ENCODE results near the gene PWWP2B. TPM values are rescaled to one million over a fixed set of nuclear protein-coding genes. Genes with fewer than 3 reads are reported as not detected.
A peak's percentile ranks its signal among the peaks of the same experiment; 100 is the strongest.

The PWWP2B gene
- polyA plus RNA-seq, 1 experiment: 1.1 TPM

DNA sequence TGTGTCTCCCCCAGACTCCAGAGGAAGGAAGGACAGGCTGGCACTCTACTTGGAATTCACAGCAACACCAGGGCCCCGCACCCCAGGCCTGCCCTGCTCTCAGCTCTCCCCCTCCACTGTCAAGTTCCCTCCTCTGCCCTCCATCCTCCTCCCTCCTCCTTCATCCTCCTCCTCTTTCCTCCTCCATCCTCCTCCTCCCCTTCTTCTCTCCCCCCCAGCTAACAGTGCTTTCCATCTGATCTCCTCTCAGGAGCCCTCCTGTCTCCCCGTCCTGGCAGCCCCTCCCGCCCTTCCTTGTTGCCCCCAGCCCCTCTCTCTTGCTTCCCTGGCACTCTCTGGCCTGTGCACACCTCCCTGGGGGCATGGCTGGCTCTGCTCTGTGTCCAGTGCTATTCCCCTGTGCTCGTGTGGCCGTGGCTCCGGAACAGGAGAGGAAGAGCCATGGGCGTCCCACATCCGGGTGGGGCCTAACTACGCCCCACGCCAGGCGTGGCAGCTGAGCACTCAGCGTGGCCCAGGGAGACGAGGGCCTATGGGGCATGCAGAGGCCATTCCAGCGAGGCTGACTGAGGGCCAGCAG, 64.2 kb downstream of the PWWP2B start:
- ChIA-PET POLR2A (no interaction called here), CTCF (interaction anchor here (1.4 to 4.6 kb wide), 4 partner anchors 67 to 175 kb away, joined by 3 to 29 read pairs (median 16); no protein-coding TSS in a partner anchor)
- TF ChIP-seq, protein P1, sequence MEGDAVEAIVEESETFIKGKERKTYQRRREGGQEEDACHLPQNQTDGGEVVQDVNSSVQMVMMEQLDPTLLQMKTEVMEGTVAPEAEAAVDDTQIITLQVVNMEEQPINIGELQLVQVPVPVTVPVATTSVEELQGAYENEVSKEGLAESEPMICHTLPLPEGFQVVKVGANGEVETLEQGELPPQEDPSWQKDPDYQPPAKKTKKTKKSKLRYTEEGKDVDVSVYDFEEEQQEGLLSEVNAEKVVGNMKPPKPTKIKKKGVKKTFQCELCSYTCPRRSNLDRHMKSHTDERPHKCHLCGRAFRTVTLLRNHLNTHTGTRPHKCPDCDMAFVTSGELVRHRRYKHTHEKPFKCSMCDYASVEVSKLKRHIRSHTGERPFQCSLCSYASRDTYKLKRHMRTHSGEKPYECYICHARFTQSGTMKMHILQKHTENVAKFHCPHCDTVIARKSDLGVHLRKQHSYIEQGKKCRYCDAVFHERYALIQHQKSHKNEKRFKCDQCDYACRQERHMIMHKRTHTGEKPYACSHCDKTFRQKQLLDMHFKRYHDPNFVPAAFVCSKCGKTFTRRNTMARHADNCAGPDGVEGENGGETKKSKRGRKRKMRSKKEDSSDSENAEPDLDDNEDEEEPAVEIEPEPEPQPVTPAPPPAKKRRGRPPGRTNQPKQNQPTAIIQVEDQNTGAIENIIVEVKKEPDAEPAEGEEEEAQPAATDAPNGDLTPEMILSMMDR (IDR thresholded peaks at IDR 0.05; ENCODE audit: low read depth, low read length): no peak
- Histone ChIP-seq H3K27me3 (ENCODE audit: control insufficient read depth, insufficient read depth, low read length) (peaks cover 21% of the 10 kb centered on the region), H3K27ac (ENCODE audit: low read depth, low read length) (no peak overlapping the region), H3K4me3 (ENCODE audit: low read depth, low read length) (no peak overlapping the region), H3K9me3 (ENCODE audit: control insufficient read depth, insufficient read depth, low read length) (no peaks in the 10 kb centered on the region; the same call in 1 of the 2 replicates)
- no peak for DNase-seq (ENCODE audit: low read depth, low spot score)

DNA sequence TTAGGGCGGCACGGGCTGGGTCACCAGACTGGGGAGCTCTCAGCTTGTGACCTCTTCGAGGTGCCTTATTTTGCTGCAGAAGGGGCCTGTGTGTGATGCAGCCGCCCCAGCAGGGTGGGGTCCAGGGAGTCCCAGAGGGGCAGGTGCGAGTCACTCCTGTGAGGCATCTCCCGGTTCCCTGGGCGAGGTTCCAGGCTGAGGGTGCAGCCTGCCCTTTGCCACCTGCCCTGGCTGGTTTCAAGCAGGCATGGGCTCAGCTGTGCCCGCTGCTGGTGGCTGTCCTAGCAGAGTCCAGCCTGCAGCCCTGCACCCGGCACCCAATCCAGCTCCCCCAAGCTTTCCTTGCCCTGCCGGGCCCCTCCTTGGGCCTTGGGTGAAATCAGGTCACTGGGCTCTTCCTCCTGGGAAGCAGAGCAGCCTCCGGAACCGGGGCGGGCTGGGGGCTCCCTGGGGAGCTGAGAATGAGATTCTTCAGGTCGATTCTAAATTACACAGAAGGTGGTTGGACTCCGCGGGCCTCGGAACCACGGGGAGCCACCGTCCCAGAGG, 64.8 kb downstream of the PWWP2B start:
- CTCF ChIA-PET: interaction anchor here (4.6 kb wide), 1 partner anchor 172 kb away, joined by 29 read pairs; no protein-coding TSS in a partner anchor
- TF ChIP-seq, protein P1 (IDR thresholded peaks at IDR 0.05; ENCODE audit: low read depth, low read length): no peak
- H3K27ac ChIP-seq (ENCODE audit: low read depth, low read length): no peak overlapping the region
- H3K27me3 ChIP-seq (ENCODE audit: control insufficient read depth, insufficient read depth, low read length): peaks cover 17% of the 10 kb centered on the region
- H3K4me3 ChIP-seq (ENCODE audit: low read depth, low read length): no peak overlapping the region
- H3K9me3 ChIP-seq (ENCODE audit: control insufficient read depth, insufficient read depth, low read length): no peaks in the 10 kb centered on the region; the same call in 1 of the 2 replicates
- no peak for DNase-seq (ENCODE audit: low read depth, low spot score)
- POLR2A ChIA-PET: no interaction called here

DNA sequence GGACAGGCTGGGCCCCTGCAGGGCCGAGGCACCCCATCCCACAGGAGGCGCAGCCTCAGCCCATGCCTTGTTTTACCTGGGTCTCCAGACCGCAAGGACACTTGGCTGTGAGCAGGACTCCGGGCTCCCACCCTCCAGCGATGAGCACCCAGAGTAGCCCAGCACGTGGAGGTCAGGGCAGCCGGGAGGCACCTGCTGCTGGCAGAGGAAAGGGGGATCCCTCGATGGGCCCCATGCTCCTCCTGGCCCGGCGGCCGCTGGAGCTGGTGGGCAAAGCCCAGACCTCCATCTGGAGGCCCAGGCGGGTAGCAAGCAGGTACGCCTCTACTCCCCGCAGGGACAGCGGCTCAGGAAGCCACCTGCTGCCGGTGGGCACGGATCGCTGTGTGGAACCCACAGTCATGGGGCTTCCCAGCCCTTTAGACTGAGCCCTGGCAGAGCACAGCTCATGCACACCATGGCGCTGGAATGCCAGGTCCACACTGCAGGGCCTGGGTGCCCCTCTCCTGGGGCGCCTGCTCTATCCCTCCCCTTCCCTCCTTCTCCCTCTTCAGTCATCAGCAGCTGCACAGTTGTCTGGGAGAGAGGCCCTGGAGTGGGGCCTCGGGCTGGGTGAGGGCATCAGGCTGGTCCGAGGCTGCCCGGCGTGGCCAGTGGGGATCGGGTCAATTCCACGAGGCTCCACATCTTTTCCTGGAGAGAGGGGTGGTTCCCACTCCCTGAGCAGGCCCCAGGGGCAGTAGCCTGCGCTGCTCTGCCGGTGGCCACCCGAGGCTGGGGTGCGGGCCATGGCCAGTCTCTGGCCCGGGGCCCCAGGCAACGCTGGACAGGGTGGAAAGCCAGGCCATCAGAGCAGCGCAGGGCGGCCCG, 65.7 kb downstream of the PWWP2B start:
- Histone ChIP-seq H3K27me3 (ENCODE audit: control insufficient read depth, insufficient read depth, low read length) (peaks cover 13% of the 10 kb centered on the region), H3K4me3 (ENCODE audit: low read depth, low read length) (no peak overlapping the region), H3K27ac (ENCODE audit: low read depth, low read length) (no peak overlapping the region), H3K9me3 (ENCODE audit: control insufficient read depth, insufficient read depth, low read length) (no peaks in the 10 kb centered on the region; the same call in 1 of the 2 replicates)
- POLR2A ChIA-PET: no interaction called here
- no peak for DNase-seq (ENCODE audit: low read depth, low spot score)
- CTCF ChIA-PET: interaction anchor here (0.9 to 1.6 kb wide), 2 partner anchors 8 to 170 kb away, joined by 3 to 10 read pairs; no protein-coding TSS in a partner anchor
- TF ChIP-seq, protein P1 (IDR thresholded peaks at IDR 0.05; ENCODE audit: low read depth, low read length): no peak

DNA sequence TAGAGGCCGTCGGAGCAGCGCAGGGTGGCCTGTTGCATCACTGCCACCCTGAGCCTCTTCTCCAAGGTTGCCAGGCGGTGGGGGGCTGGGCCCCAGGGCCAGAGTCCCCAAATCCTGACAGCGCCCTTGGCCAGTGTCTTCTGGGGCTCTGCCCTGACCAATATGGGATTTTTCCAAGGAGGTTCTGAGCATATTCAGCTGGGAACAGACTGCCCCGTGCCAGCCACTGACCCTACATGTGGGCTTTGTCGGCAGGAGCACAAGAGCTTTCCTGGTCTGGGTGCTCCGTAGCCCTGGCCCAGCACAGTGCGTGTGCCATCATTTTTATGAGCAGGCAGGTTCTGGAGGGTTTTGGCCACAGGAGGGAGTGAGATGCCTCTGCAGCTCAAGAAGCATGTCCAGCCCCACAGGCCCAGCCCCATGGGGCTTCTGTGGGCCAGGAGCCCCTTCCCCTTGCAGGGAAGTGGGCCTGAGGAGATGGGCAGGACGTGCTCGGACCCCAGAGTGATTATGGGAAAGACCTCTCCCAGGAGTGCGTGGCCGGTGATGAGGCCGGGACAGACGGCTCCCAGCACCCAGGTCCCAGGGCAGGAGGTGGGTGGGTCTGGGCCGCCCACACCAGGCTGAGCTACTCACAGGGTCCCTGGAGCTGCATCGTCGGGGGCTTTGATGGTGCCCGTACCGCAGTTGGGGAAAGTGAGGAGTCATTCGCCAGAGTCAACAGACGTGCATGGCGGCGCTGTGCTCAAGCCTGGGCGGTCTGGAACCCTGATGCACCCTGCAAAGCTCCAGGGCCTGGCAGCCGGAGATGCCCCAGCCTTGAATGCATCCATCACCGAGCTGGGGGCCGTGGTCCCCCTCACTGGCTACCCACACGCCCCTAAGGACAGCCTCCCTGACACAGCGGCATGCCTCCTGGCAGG, 66.6 kb downstream of the PWWP2B start:
- no peak for DNase-seq (ENCODE audit: low read depth, low spot score)
- H3K9me3 ChIP-seq (ENCODE audit: control insufficient read depth, insufficient read depth, low read length): no peaks in the 10 kb centered on the region; the same call in 1 of the 2 replicates
- no peak overlapping the region for H3K4me3 ChIP-seq (ENCODE audit: low read depth, low read length)
- CTCF ChIA-PET: interaction anchor here (0.6 to 1.6 kb wide), 4 partner anchors 9 to 175 kb away, joined by 3 to 10 read pairs (median 4); no protein-coding TSS in a partner anchor
- H3K27me3 ChIP-seq (ENCODE audit: control insufficient read depth, insufficient read depth, low read length): peaks cover 9% of the 10 kb centered on the region
- H3K27ac ChIP-seq (ENCODE audit: low read depth, low read length): no peak overlapping the region
- TF ChIP-seq, protein P1 (IDR thresholded peaks at IDR 0.05; ENCODE audit: low read depth, low read length): peak; percentile 11; the same call in 1 of the 2 replicates
- POLR2A ChIA-PET: no interaction called here
